Activated naive CD4-positive, alpha-beta T cell treated with anti-CD3 and anti-CD28 coated beads, Interleukin-2, amount 50 U/mL, for 24 hours (primary cell): ENCODE results near the gene NCLN.
"Not testable (repeated sequence)": the region's sequence is repeated elsewhere in the genome, so short reads cannot be mapped to it uniquely, and the experiment has no call there.

Source experiments
- H3K27ac Mint-ChIP-seq: one replicate; pipeline ENCODE4 v1.8.0; 2021; ENCODE audit warnings: mild to moderate bottlenecking, mixed read lengths
- H3K27me3 Mint-ChIP-seq: one replicate; pipeline ENCODE4 v1.8.0; 2021; ENCODE audit warnings: mixed read lengths
- H3K36me3 Mint-ChIP-seq: one replicate; pipeline ENCODE4 v1.8.0; 2021; ENCODE audit warnings: mixed read lengths
- H3K4me1 Mint-ChIP-seq: one replicate; pipeline ENCODE4 v1.8.0; 2021; ENCODE audit warnings: mixed read lengths
- H3K4me3 Mint-ChIP-seq: one replicate; pipeline ENCODE4 v1.8.0; 2021; ENCODE audit warnings: mild to moderate bottlenecking, mixed read lengths
- H3K9me3 Mint-ChIP-seq: one replicate; pipeline ENCODE4 v1.8.0; 2021; ENCODE audit warnings: mixed read lengths

NCLN gene

DNA sequence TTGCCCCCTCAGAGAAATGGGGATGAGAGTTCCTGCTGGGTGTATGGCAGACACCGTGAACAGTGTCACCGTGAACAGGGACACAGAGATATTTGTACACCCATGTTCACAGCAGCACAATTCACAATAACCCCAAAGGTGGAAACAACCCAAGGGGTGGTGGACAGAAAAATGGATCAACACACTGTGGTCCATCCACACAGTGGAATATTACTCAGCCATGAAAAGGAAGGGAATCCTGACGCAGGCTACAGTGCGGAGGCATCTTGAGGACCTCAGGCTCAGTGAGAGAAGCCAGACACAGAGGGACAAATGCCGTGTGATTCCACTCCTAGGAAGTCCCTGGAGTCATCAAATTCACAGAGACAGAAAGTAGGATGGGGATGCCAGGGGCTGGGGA, 31.1 kb downstream of the NCLN start:
- Mint-ChIP-seq H3K4me3 (no peak overlapping the region), H3K36me3 (no peaks in the 10 kb centered on the region), H3K4me1 (no peaks in the 10 kb centered on the region), H3K9me3 (no peaks in the 10 kb centered on the region), H3K27ac (no peak overlapping the region), H3K27me3 (no peaks in the 10 kb centered on the region)

DNA sequence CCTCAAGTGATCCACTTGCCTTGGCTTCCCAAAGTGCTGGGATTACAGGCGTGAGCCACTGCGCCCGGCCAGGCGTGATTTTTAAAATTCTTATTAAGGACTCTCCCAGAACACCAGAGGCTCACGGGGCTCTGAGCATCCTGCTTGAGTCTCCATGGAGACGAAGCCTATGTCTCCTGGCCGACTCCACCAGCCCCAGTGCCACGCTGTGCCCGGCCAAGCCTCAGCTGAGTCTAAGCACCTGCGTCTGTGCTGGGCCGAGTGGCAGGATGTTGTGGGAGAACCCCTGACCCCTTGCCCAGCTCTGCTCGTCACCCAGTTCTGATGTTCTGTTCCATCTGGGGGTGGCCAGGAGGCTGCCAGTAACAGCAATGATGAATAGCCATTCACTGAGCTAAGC, 34.8 kb downstream of the NCLN start:
- Mint-ChIP-seq H3K4me1 (no peaks in the 10 kb centered on the region), H3K9me3 (no peaks in the 10 kb centered on the region), H3K4me3 (no peak overlapping the region), H3K27me3 (no peaks in the 10 kb centered on the region), H3K36me3 (no peaks in the 10 kb centered on the region), H3K27ac (no peak overlapping the region)

DNA sequence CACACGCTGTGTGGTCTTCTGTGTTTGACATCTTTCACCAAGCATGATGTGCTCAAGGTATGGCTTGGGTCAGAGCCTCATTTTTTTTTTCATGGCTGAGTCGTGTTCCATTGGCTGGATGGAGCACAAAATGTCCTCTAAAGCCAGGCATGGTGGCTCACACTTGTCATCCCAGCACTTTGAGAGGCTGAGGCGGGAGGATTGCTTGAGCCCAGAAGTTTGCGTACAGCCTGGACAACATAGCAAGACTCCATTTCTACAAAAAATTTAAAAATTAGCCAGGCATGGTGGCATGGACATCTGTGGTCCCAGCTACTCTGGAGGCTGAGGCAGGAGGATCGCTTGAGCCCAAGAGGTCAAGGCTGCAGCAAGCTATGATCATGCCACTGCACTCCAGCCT, 35.8 kb downstream of the NCLN start:
- H3K27me3 Mint-ChIP-seq, H3K27ac Mint-ChIP-seq, H3K4me3 Mint-ChIP-seq, H3K36me3 Mint-ChIP-seq, H3K4me1 Mint-ChIP-seq, H3K9me3 Mint-ChIP-seq: not testable (repeated sequence)

DNA sequence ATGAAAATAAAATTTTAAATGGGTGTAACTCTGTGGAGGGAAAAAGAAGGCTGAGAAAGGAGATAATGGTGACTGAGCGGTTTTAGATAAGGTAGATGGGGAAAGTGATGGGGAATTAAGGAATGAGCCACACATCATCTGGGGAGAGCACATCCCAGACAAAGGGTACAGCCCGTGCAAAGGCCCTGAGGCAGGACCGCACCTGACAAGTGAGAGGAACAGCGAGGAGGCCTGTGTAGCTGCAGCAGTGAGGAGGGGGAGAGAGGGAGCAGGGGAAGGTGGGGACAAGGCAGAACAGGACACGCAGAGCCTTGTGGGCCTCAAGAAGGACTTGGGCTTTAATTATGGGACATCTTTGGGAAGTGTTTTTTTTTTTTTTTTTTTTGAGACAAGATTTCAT, 37.0 kb downstream of the NCLN start:
- no peak overlapping the region for H3K27ac Mint-ChIP-seq
- no peak overlapping the region for H3K4me3 Mint-ChIP-seq
- H3K27me3 Mint-ChIP-seq, result peaks cover 4% of the 10 kb centered on the region
- no peaks in the 10 kb centered on the region for H3K36me3 Mint-ChIP-seq
- H3K9me3 Mint-ChIP-seq, result no peaks in the 10 kb centered on the region
- H3K4me1 Mint-ChIP-seq, result no peaks in the 10 kb centered on the region

DNA sequence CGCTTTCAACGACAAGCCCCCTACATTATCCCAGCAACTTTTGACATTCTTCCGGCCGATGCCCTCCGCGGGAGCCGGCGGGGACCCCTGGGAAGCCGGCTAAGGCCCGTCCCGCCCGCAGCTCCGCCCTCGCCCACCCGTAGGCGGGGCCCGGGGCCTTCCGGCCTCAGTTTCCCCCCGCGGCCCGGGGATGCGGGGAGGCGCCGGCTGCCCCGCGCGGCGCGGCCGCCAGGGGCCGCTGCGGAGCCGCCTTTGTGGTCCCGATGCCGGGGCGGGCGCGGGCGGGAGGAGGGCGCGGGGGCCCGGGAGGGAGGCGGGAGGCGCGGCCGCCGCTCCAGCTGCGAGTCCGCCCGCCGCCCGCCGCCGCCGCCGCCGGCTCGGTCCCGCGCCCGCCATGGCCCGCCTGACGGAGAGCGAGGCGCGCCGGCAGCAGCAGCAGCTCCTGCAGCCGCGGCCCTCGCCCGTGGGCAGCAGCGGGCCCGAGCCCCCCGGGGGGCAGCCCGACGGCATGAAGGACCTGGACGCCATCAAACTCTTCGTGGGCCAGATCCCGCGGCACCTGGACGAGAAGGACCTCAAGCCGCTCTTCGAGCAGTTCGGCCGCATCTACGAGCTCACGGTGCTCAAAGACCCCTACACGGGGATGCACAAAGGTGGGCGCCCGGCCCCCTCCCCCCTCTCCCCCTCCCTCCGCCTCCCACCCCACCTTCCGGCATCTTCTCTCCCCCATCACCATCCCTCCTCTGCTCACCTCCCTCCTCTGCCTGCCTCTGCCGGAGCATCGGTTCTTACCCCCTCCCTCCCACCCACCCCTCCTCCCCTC, 38.8 kb downstream of the NCLN start, which contains the start of gene CELF5:
CELF5 (plus strand) TSS at position 316 of the 823 bp plus-strand sequence; CDS start at position 395, 79 bp downstream.
- Mint-ChIP-seq H3K4me3 (peak within 1 kb of the TSS; percentile 42), H3K27me3 (peaks cover 10% of the 10 kb centered on the region), H3K36me3 (no peaks in the 10 kb centered on the region), H3K27ac (no peak within 1 kb of the TSS), H3K4me1 (peaks cover 4% of the 10 kb centered on the region), H3K9me3 (no peaks in the 10 kb centered on the region)

DNA sequence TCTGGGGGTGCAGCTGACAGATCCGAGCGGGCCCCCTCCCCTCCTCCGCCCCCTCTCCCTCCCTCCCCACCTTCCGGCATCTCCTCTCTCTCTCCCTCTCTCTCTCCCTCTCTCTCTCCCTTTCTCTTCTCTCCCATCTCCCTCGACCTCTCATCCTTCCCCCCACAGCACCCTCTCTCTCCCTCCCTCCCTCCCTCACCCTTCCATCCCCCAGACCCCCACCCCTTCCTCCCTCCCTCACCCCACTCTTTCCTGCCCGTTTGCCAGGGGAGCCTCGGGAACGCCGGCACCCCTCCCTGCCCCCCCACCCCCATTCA, 39.4 kb downstream of the NCLN start:
- H3K4me1 Mint-ChIP-seq, result peaks cover 4% of the 10 kb centered on the region
- peaks cover 11% of the 10 kb centered on the region for H3K27me3 Mint-ChIP-seq
- H3K27ac Mint-ChIP-seq, result no peak overlapping the region
- no peaks in the 10 kb centered on the region for H3K9me3 Mint-ChIP-seq
- no peak overlapping the region for H3K4me3 Mint-ChIP-seq
- no peaks in the 10 kb centered on the region for H3K36me3 Mint-ChIP-seq

DNA sequence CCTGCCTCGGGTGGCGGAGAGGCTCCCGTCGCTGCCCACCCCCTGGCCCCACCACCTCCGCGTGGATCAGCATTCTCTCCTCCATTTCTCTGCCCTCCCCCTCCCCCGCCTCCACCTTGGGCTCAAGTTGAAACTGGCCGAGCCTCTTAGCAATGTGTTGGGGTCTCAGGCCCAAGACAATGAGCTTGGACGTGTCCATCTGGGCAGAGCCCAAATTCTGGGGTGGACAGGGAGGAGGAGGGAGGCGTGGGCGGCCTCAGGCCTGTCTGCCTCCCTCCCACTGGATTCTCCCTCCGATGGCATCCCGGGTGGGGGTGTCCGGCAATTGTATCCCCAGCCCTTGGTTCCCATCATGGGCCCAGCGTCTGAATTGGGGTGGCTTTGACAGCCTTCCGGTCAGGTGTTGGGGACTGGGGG, 40.0 kb downstream of the NCLN start:
- H3K4me1 Mint-ChIP-seq, result peaks cover 4% of the 10 kb centered on the region
- H3K27ac Mint-ChIP-seq, result no peak overlapping the region
- no peaks in the 10 kb centered on the region for H3K9me3 Mint-ChIP-seq
- no peak overlapping the region for H3K4me3 Mint-ChIP-seq
- peaks cover 11% of the 10 kb centered on the region for H3K27me3 Mint-ChIP-seq
- H3K36me3 Mint-ChIP-seq, result no peaks in the 10 kb centered on the region

DNA sequence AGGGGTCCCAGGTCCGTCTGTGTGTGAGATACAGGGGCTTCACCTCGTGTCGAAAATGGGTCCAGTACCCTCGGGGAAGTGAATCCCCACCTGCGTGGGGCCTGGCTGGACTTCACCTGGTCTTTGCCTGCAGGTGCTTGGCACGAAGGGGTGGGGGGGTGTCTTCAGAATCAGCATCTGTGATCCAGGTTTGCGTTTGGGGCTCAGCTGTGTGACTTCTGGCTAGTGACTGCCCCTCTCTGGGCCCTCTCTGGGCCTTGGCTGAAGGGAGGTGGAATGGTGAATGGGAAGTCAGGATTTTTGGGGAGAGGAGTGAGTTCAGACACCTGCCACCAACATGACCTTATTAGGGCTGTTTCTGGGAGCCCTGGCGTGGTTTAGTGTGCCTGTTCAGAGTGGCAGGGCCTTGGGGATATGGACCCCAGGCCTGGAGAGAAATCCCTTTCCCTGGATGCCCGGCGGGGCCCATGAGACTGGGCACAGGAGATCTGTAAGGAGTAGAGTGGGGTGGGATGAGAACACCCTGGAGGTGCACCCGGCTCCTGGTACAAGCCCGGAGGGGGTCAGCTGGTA, 41.4 kb downstream of the NCLN start:
- H3K4me3 Mint-ChIP-seq, result no peak overlapping the region
- H3K36me3 Mint-ChIP-seq, result no peaks in the 10 kb centered on the region
- peaks cover 4% of the 10 kb centered on the region for H3K4me1 Mint-ChIP-seq
- H3K9me3 Mint-ChIP-seq, result no peaks in the 10 kb centered on the region
- peaks cover 11% of the 10 kb centered on the region for H3K27me3 Mint-ChIP-seq
- H3K27ac Mint-ChIP-seq, result no peak overlapping the region

DNA sequence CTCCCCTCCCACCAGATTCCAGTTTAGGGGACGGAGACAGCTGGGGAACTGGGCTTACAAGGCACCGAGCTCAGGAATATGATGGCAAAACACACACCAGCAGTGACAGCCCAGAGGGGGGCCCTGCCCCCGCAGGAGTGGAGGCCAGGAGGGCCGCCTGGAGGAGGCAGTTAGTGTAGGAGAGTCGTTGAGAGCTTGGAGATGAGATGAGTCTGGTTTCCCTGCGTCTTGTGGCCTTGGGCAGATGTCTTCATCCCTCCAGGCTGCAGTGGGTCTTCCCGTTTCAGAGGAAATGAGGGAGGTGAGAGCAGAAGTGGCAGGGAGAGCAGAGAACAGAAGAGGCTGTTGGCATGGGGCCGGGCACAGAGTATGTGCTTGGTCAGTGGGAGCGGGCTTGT, 43.6 kb downstream of the NCLN start:
- H3K4me3 Mint-ChIP-seq, result no peak overlapping the region

DNA sequence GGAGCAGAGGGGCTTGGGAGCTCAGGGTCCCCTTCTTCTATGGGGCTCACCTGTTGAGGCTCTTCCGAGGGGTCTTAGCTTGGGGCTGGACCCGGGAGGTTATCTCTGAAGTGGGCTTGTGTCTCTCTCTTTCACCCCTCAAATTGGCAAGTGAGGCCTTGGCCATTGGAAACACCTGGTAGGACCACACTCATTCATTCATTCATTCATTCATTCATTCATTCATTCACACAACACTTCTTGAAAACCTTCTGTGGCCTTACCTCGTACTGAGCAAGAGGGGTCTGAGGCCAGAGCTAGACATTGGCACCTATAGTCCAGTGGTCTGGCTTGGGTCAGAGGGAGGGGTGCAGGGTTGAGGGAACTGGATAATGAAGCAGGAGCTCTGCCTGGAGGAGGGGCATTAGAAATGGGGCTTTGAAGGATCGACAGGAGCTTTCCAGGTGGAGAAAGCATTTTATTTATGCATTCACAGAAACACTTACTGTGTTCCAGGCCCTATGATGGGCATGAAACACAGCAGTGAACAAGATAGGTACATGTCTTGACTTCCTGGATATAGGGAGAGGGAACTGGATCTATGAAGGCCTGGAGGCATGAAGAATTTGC, 44.3 kb downstream of the NCLN start:
- H3K36me3 Mint-ChIP-seq, result no peaks in the 10 kb centered on the region
- H3K27me3 Mint-ChIP-seq, result peaks cover 14% of the 10 kb centered on the region

More for the DNA sequence above, 43.6 kb downstream of the NCLN start:
- Mint-ChIP-seq H3K36me3 (no peaks in the 10 kb centered on the region), H3K27ac (no peak overlapping the region), H3K4me1 (peaks cover 4% of the 10 kb centered on the region), H3K27me3 (peaks cover 14% of the 10 kb centered on the region), H3K9me3 (no peaks in the 10 kb centered on the region)

DNA sequence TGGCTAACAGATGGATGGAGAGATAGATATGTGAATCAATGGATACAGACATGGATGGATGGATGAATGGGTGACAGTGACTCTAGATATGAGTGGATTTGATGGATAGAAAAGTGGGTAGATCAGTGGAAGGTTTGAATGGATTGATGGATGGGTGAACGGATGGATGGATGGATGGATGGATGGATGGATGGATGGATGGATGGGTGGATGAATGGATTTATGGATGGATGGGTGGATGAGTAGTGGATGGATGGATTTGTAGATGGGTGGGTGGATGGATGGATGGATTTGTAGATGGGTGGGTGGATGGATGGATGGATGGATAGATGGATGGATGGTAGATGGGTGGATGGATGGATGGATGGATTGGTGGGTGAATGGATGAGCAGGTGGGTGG, 45.6 kb downstream of the NCLN start:
- no peaks in the 10 kb centered on the region for H3K36me3 Mint-ChIP-seq
- H3K4me3 Mint-ChIP-seq, result no peak overlapping the region
- peaks cover 4% of the 10 kb centered on the region for H3K4me1 Mint-ChIP-seq
- H3K27ac Mint-ChIP-seq, result no peak overlapping the region
- peaks cover 14% of the 10 kb centered on the region for H3K27me3 Mint-ChIP-seq
- H3K9me3 Mint-ChIP-seq, result no peaks in the 10 kb centered on the region

More for the DNA sequence above, 44.3 kb downstream of the NCLN start:
- Mint-ChIP-seq H3K9me3 (no peaks in the 10 kb centered on the region), H3K27ac (no peak overlapping the region), H3K4me3 (no peak overlapping the region), H3K4me1 (peaks cover 4% of the 10 kb centered on the region)

DNA sequence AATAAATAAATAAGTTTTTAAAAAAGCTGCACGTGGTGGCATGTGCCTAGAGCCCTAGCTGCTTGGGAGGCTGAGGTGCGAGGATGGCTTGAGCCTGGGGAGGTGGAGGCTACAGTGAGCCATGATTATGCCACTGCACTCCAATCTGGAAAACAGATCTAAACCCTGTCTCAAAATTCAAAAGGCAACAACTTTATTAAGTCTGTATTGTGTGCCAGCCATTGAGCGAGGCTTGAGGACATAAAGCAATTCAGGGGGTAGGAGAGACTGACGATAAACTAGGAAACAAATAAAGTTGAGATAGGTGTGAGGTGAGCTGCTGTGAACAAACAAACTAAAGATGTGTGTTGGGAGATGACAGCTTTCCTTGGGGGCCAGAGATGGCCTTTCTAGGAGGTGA, 47.4 kb downstream of the NCLN start:
- no peaks in the 10 kb centered on the region for H3K9me3 Mint-ChIP-seq
- H3K36me3 Mint-ChIP-seq, result no peaks in the 10 kb centered on the region
- peaks cover under 1% of the 10 kb centered on the region for H3K4me1 Mint-ChIP-seq
- peaks cover 8% of the 10 kb centered on the region for H3K27me3 Mint-ChIP-seq
- H3K27ac Mint-ChIP-seq, result no peak overlapping the region
- no peak overlapping the region for H3K4me3 Mint-ChIP-seq

DNA sequence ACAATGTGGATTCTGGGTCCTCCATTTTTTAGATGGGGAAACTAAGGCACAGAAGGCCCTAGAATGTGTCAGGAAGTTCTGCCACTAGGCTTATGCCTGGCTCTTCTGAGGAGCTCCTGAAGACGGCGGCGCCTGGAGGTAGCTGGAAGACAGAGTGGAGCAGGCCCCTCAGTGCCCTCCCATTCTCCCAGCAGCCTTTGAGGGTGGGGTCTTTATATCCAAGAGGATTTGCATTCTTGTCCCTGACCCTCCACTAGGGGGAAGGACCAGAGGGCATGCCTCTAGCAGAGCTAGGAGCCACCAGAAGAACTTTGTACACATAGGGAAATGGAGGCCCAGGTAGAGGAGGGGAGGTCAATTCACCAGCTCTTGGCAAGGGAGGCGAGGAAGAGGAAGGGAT, 48.1 kb downstream of the NCLN start:
- Mint-ChIP-seq H3K9me3 (no peaks in the 10 kb centered on the region), H3K27me3 (peaks cover 8% of the 10 kb centered on the region), H3K4me3 (no peak overlapping the region), H3K27ac (no peak overlapping the region), H3K36me3 (no peaks in the 10 kb centered on the region), H3K4me1 (no peaks in the 10 kb centered on the region)

DNA sequence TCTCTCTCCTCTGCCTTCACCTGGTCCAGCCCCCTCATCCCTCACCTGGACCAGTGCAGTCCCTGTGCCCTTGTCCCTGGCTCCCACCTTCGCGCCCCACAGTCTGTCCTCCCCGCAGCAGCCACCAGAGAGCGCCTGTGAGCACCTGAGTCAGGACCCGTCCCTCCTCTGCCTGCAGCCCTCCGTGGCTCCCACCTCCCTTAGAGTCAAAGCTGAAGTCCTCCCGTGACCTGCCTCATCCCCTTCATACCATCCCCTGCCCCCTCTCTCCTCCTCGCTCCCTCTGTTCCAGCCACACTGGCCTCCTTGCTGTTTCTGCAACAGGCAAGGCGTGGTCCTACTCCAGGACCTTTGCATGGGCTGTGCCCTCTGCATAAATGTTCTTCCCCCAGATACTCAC, 49.1 kb downstream of the NCLN start:
- Mint-ChIP-seq H3K27ac (no peak overlapping the region), H3K4me1 (no peaks in the 10 kb centered on the region), H3K27me3 (peaks cover 4% of the 10 kb centered on the region), H3K4me3 (no peak overlapping the region), H3K36me3 (no peaks in the 10 kb centered on the region), H3K9me3 (no peaks in the 10 kb centered on the region)

DNA sequence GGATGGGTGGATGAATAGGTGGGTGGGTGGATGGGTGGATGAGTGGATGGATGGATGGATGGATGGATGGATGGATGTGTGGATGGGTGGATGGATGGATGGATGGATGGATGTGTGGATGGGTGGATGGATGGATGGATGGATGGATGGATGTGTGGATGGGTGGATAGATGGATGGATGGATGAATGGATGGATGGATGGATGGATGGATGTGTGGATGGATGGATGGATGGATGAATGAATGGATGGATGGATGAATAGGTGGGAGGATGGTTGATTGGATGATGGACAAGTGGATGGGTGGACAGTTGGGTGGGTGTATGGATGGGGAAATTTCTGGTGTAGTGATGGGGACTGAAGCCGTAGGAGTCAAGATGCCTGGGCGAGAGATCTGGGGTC, 49.9 kb downstream of the NCLN start:
- H3K27ac Mint-ChIP-seq, H3K4me3 Mint-ChIP-seq, H3K36me3 Mint-ChIP-seq, H3K9me3 Mint-ChIP-seq, H3K27me3 Mint-ChIP-seq, H3K4me1 Mint-ChIP-seq: not testable (repeated sequence)

DNA sequence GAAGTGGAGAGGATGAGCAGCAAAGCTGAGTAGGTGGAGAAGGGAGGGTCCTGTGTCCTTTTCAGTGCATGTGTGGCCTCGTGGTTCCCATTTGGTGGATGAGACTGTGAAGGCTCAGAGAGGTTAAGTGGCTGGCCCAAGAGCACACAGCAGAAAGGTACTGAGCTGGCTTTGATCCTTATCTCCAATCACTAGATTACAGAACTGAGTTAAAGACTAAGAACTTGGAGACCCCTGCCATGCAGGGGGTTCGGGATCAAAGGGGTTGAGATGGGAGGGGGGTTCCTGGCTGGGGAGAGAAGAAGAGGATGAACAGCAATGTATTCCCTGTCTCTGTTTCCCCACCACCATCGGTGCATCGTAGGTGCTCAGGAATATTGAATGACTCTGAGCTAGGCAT, 50.5 kb downstream of the NCLN start:
- Mint-ChIP-seq H3K36me3 (no peaks in the 10 kb centered on the region), H3K4me3 (no peak overlapping the region), H3K27me3 (peaks cover 4% of the 10 kb centered on the region), H3K9me3 (no peaks in the 10 kb centered on the region), H3K27ac (no peak overlapping the region), H3K4me1 (no peaks in the 10 kb centered on the region)
